Activated CD4-positive, alpha-beta T cell treated with anti-CD3 and anti-CD28 coated beads, Interleukin-10, Interleukin-2, amounts not matched to agents 100 ng/mL and 50 ng/mL, durations not matched to agents 16 hours and 8 hours (primary cell): ENCODE data around the gene ZC3H18.
A peak's percentile ranks its signal among the peaks of the same experiment; 100 is the strongest.

Experiments used
- DNase-seq: peaks from one replicate; pipeline ENCODE4 v3.0.0-alpha.2; 2020

Gene ZC3H18

GRCh38 chr16:88645941-88646340 lies 75.7 kb downstream of the ZC3H18 start:
- DNase-seq: no peak

GRCh38 chr16:88646345-88647034 lies 76.3 kb downstream of the ZC3H18 start:
- no peak for DNase-seq

- DNase-seq: no peak
Observed at GRCh38 chr16:88647178-88648070, 77.2 kb downstream of the ZC3H18 start.

GRCh38 chr16:88649195-88649923 lies 79.2 kb downstream of the ZC3H18 start:
- DNase-seq: no peak

- DNase-seq: peak; percentile 52
Observed at GRCh38 chr16:88649924-88650748, 79.9 kb downstream of the ZC3H18 start.

- peak; percentile 92 for DNase-seq
Observed at GRCh38 chr16:88650749-88651275, 80.6 kb downstream of the ZC3H18 start, which contains the start of gene CYBA. Gene CYBA (minus strand): TSS chr16:88651053. CDS start chr16:88651013, 40 bp downstream.

- peak; percentile 92 for DNase-seq
Observed at GRCh38 chr16:88651276-88651988, 81.2 kb downstream of the ZC3H18 start.

- no peak for DNase-seq
Observed at GRCh38 chr16:88651989-88652761, 82.0 kb downstream of the ZC3H18 start.

- no peak for DNase-seq
Observed at GRCh38 chr16:88652762-88653063, 82.5 kb downstream of the ZC3H18 start.

GRCh38 chr16:88653101-88653500 lies 82.9 kb downstream of the ZC3H18 start:
- DNase-seq: no peak

GRCh38 chr16:88653596-88654362 lies 83.6 kb downstream of the ZC3H18 start:
- no peak for DNase-seq

- no peak for DNase-seq
Observed at GRCh38 chr16:88654363-88655052, 84.3 kb downstream of the ZC3H18 start.

GRCh38 chr16:88655053-88655732 lies 85.0 kb downstream of the ZC3H18 start:
- no peak for DNase-seq

- DNase-seq: no peak
Observed at GRCh38 chr16:88655733-88656281, 85.6 kb downstream of the ZC3H18 start.

GRCh38 chr16:88656291-88656980 lies 86.2 kb downstream of the ZC3H18 start:
- DNase-seq: no peak

- no peak for DNase-seq
Observed at GRCh38 chr16:88657371-88657770, 87.2 kb downstream of the ZC3H18 start.

- no peak for DNase-seq
Observed at GRCh38 chr16:88658714-88659113, 88.5 kb downstream of the ZC3H18 start.

- no peak for DNase-seq
Observed at GRCh38 chr16:88659160-88659559, 89.0 kb downstream of the ZC3H18 start.
